ENCODE measurements around the gene MAP3K3.

Gene MAP3K3

DNA sequence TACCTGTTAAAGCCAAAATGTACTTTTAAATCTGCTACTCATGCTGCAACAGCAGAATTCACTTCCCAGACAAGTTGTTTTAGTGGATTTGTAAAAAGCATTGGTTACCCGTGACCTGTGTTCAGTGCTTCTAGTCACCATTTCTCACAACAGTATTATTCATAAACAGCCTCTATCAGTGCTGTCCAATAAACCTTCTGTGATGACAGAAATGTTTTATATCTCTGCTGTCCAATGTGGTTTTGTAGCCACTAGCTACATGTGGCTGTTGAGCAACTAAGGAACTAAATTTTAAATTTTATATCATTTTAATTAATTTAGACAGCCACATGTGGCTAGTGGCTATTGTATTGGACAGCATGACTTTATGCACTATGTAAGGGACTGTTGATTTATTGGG, 12.6 kb downstream of the MAP3K3 start:
- no peak for TF ChIP-seq ZBTB7A (IDR thresholded peaks at IDR 0.05; ENCODE audit: low read depth)
- TF ChIP-seq EP300 (IDR thresholded peaks at IDR 0.05; ENCODE audit: borderline replicate concordance), result no peak
- TF ChIP-seq FOXM1 (IDR thresholded peaks at IDR 0.05; ENCODE audit: borderline replicate concordance, low read depth), result no peak
- no peak for TF ChIP-seq YY1 (IDR thresholded peaks at IDR 0.05; ENCODE audit: low read depth)
- TF ChIP-seq TCF12 (IDR thresholded peaks at IDR 0.05; ENCODE audit: low read depth), result no peak
- TF ChIP-seq NFIC (IDR thresholded peaks at IDR 0.05), result no peak
- TF ChIP-seq EGR1 (IDR thresholded peaks at IDR 0.05), result no peak
- no peak for TF ChIP-seq REST (IDR thresholded peaks at IDR 0.05; ENCODE audit: low read depth)
- no peak for TF ChIP-seq TAF1 (IDR thresholded peaks at IDR 0.05; ENCODE audit: low read depth)
- TF ChIP-seq USF1 (IDR thresholded peaks at IDR 0.05), result no peak

DNA sequence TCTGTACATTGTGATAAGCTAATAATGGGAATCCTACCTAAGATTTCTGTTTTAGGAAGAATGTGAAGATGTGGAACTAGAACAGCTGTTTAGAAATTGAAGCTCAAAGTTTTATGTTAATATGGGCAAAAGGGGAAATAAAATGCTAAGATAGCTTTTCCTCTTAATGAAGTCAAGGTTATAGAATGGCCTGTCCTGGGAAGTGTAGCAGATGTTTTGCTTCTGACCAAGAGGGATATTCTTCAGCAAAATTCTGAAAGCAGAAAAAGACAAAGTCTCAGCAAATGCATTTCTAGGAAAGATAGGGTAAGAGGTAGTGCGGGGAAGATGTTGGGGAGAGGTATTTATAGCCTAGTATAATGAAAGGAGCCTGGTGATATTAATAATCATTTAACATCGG, 13.1 kb downstream of the MAP3K3 start:
- TF ChIP-seq TAF1 (IDR thresholded peaks at IDR 0.05; ENCODE audit: low read depth), result no peak
- no peak for TF ChIP-seq TEAD4 (IDR thresholded peaks at IDR 0.05)

DNA sequence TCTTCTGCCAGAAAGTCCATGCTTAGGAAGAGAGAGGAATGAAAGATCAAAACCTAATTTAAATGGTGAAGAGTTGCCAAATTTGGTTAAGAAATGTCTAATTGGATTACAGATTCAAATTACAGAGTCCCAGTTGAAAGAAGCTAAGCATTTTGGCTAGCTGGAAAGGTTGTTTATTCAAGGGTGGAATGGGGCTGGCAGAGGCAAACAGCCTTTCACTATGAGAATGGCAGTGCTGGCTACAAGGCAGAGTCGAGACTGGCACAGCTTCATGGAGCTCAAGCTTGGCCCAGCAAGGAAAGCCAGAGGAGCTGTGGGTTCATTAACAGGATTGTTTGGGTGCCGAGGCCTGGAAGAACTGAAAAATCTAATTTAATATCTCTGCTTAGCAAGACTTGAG, 13.6 kb downstream of the MAP3K3 start:
- TF ChIP-seq MAX (IDR thresholded peaks at IDR 0.05), result no peak
- TF ChIP-seq REST (IDR thresholded peaks at IDR 0.05; ENCODE audit: low read depth), result no peak
- no peak for TF ChIP-seq TEAD4 (IDR thresholded peaks at IDR 0.05)
- no peak for TF ChIP-seq EP300 (IDR thresholded peaks at IDR 0.05; ENCODE audit: borderline replicate concordance)
- no peak for TF ChIP-seq USF1 (IDR thresholded peaks at IDR 0.05)
- TF ChIP-seq RAD21 (IDR thresholded peaks at IDR 0.05; ENCODE audit: low read depth), result no peak
- TF ChIP-seq FOXM1 (IDR thresholded peaks at IDR 0.05; ENCODE audit: borderline replicate concordance, low read depth), result no peak
- TF ChIP-seq TCF12 (IDR thresholded peaks at IDR 0.05; ENCODE audit: low read depth), result no peak
- TF ChIP-seq EGR1 (IDR thresholded peaks at IDR 0.05), result no peak
- TF ChIP-seq YY1 (IDR thresholded peaks at IDR 0.05; ENCODE audit: low read depth), result no peak
- TF ChIP-seq NFIC (IDR thresholded peaks at IDR 0.05), result no peak
- TF ChIP-seq TAF1 (IDR thresholded peaks at IDR 0.05; ENCODE audit: low read depth), result no peak
- no peak for TF ChIP-seq CREB1 (IDR thresholded peaks at IDR 0.05; ENCODE audit: low read depth)
- no peak for TF ChIP-seq CEBPB (IDR thresholded peaks at IDR 0.05)
- no peak for TF ChIP-seq ZBTB7A (IDR thresholded peaks at IDR 0.05; ENCODE audit: low read depth)

DNA sequence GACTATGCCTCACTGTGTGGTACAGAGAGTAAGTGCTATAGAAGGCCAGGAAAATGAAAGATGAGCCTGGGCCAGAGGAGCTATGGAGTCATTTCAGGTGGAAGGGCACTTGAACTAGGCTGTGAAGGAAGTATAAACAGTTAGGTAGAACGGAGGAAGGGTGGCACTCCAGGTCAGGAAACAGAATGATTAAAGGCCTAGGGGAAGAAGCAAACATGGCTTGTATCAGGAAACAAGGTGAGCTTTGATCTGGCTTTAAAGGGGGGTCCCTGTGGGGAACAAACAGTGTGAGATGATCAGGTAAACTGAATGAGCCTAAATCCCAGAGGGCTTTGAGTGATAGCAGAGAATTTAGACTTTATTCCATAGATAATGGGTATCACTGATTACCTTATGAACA, 16.9 kb downstream of the MAP3K3 start:
- TF ChIP-seq REST (IDR thresholded peaks at IDR 0.05; ENCODE audit: low read depth), result no peak
- no peak for TF ChIP-seq EP300 (IDR thresholded peaks at IDR 0.05; ENCODE audit: borderline replicate concordance)
- TF ChIP-seq TAF1 (IDR thresholded peaks at IDR 0.05; ENCODE audit: low read depth), result no peak
- no peak for TF ChIP-seq EGR1 (IDR thresholded peaks at IDR 0.05)

GRCh38 chr17:63640038-63640437, 17.8 kb downstream of the MAP3K3 start:
- TF ChIP-seq TAF1 (IDR thresholded peaks at IDR 0.05; ENCODE audit: low read depth) (no peak), CEBPB (IDR thresholded peaks at IDR 0.05) (no peak), EGR1 (IDR thresholded peaks at IDR 0.05) (no peak), FOXM1 (IDR thresholded peaks at IDR 0.05; ENCODE audit: borderline replicate concordance, low read depth) (no peak), CREB1 (IDR thresholded peaks at IDR 0.05; ENCODE audit: low read depth) (no peak), USF1 (IDR thresholded peaks at IDR 0.05) (no peak), YY1 (IDR thresholded peaks at IDR 0.05; ENCODE audit: low read depth) (no peak), MAX (IDR thresholded peaks at IDR 0.05) (no peak), RAD21 (IDR thresholded peaks at IDR 0.05; ENCODE audit: low read depth) (no peak), TEAD4 (IDR thresholded peaks at IDR 0.05) (no peak), NFIC (IDR thresholded peaks at IDR 0.05) (no peak), EP300 (IDR thresholded peaks at IDR 0.05; ENCODE audit: borderline replicate concordance) (no peak), TCF12 (IDR thresholded peaks at IDR 0.05; ENCODE audit: low read depth) (no peak), ZBTB7A (IDR thresholded peaks at IDR 0.05; ENCODE audit: low read depth) (no peak), REST (IDR thresholded peaks at IDR 0.05; ENCODE audit: low read depth) (no peak)
